Measurements from ENCODE around the gene MTUS2. TPM values are rescaled to one million over a fixed set of nuclear protein-coding genes. Genes with fewer than 3 reads are reported as not detected.

The MTUS2 gene
- total RNA-seq, 1 experiment from 2014 or later: 0.35 TPM

DNA sequence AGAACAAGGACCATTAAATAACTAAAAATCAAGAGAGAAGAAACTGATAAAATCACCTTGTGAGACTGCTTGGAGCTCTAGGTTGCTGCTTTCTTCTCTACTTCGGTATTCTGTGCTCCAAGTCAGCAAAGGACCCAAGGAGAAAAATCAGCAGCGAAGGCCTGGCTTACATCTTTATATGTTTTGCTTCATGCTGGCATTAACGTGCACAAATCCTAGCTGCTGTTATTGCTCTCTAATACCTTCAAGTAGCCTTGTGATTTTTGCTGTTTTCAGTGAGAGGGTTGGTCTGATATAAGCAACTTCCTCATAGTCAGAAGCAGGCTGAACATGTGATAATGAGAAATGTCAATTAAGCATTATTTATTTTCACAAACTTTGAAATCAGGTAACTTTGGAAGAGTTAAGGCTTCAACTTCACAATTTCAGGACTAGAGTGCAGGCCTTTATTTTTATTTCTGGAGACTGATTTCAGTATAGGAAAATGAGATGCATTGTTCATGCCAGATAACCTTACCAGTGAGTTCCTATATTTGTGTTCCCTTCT is 410.2 kb downstream of the MTUS2 start:
- Histone ChIP-seq H3K9ac (ENCODE audit: extremely low read depth, insufficient read length, low read length) (no peak overlapping the region), H3K27me3 (ENCODE audit: insufficient read depth, low read length) (no peaks in the 10 kb centered on the region), H4K5ac (ENCODE audit: insufficient read length, low read depth, low read length) (no peak overlapping the region), H3K4ac (ENCODE audit: low read depth, low read length) (no peak overlapping the region), H2BK120ac (ENCODE audit: low read depth, low read length, poor library complexity, severe bottlenecking) (no peak overlapping the region), H2BK12ac (ENCODE audit: insufficient read length, low read depth, low read length) (no peak overlapping the region), H3K4me1 (ENCODE audit: insufficient read depth, low read length) (no peaks in the 10 kb centered on the region), H3K79me1 (ENCODE audit: insufficient read depth, low read depth, low read length, poor library complexity, severe bottlenecking) (no peaks in the 10 kb centered on the region), H4K20me1 (ENCODE audit: control insufficient read depth, insufficient read depth, insufficient read length) (no peaks in the 10 kb centered on the region), H3K18ac (ENCODE audit: insufficient read length, low read depth, low read length) (no peak overlapping the region), H3K56ac (ENCODE audit: insufficient read length, low read depth, low read length) (no peak overlapping the region), H3K9me3 (ENCODE audit: control insufficient read depth, low read depth, low read length) (no peaks in the 10 kb centered on the region), H3K23ac (ENCODE audit: insufficient read length, low read depth, low read length) (no peak overlapping the region), H4K8ac (replicated peaks; ENCODE audit: insufficient read length, low read depth, low read length) (no peak overlapping the region), H3K4me2 (ENCODE audit: insufficient read depth, insufficient read length, low read length) (no peak overlapping the region), H3K23me2 (ENCODE audit: insufficient read length, low read depth, low read length, poor library complexity, severe bottlenecking) (no peaks in the 10 kb centered on the region), H3K27ac (ENCODE audit: insufficient read length, low read depth, low read length) (no peak overlapping the region), H3K14ac (ENCODE audit: insufficient read depth, low read length) (no peak overlapping the region), H4K91ac (ENCODE audit: insufficient read length, low read depth, low read length) (no peak overlapping the region), H2BK15ac (ENCODE audit: low read depth, low read length) (no peak overlapping the region), H2AFZ (ENCODE audit: low read length) (no peak overlapping the region), H2BK20ac (ENCODE audit: low read depth, low read length, poor library complexity, severe bottlenecking) (no peak overlapping the region), H3K79me2 (ENCODE audit: insufficient read depth, low read length) (no peaks in the 10 kb centered on the region), H2AK5ac (ENCODE audit: insufficient read length, low read length) (no peak overlapping the region), H3T11ph (ENCODE audit: low read length) (no peak overlapping the region), H2BK5ac (ENCODE audit: insufficient read length, low read length) (no peak overlapping the region)
- 0 out of 4 replicates have a peak, but pooled peaks cover 0 to 2% of the 10 kb centered on the region in 2 experiments for H3K4me1 Mint-ChIP-seq
- H3K4me3 Mint-ChIP-seq: no peak overlapping the region
- H3K36me3 Mint-ChIP-seq (ENCODE audit: insufficient read depth in 1 of 3, low read depth in 3 of 3): peaks cover 0 to 2% (median 0%) of the 10 kb centered on the region in 3 experiments; a peak in 1 of 7 replicates
- no CpG with 5 or more reads among the region's 3 CpGs for WGBS (ENCODE audit: extremely low coverage, insufficient read length, low lambda C conversion rate)
- H3K27me3 Mint-ChIP-seq (ENCODE audit: low read depth): no peaks in the 10 kb centered on the region
- DNase-seq: no peak
- TF ChIP-seq, protein P1, sequence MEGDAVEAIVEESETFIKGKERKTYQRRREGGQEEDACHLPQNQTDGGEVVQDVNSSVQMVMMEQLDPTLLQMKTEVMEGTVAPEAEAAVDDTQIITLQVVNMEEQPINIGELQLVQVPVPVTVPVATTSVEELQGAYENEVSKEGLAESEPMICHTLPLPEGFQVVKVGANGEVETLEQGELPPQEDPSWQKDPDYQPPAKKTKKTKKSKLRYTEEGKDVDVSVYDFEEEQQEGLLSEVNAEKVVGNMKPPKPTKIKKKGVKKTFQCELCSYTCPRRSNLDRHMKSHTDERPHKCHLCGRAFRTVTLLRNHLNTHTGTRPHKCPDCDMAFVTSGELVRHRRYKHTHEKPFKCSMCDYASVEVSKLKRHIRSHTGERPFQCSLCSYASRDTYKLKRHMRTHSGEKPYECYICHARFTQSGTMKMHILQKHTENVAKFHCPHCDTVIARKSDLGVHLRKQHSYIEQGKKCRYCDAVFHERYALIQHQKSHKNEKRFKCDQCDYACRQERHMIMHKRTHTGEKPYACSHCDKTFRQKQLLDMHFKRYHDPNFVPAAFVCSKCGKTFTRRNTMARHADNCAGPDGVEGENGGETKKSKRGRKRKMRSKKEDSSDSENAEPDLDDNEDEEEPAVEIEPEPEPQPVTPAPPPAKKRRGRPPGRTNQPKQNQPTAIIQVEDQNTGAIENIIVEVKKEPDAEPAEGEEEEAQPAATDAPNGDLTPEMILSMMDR (conservative IDR thresholded peaks at IDR 0.05): no peak
- H3K27ac Mint-ChIP-seq: no peak overlapping the region
- H3K9me3 Mint-ChIP-seq: no peaks in the 10 kb centered on the region

All from H9 (cell line).